HepG2 (cell line): ENCODE measurements around the gene SCRT2. TPM values are rescaled to one million over a fixed set of nuclear protein-coding genes. Genes with fewer than 3 reads are reported as not detected.
A peak's percentile ranks its signal among the peaks of the same experiment; 100 is the strongest.

Experiments used
- ARID3A ChIP-seq: IDR thresholded peaks from 2 replicates; pipeline ENCODE4 v1.6.1; 2012; ENCODE audit warnings: low read depth, low read length, improper control_type of control experiment
- ATF2 ChIP-seq: sonication (generic); formaldehyde crosslinking; IDR thresholded peaks from 2 replicates; pipeline ENCODE4 v1.4.0; 2020; ENCODE audit warnings: missing genetic modification reagents
- CBX2 ChIP-seq, 2 experiments: fragments of 200-600 bp in 1 of 2; sonication (generic); formaldehyde crosslinking in 1 of 2; IDR thresholded peaks; 2 replicates each; pipeline versions ENCODE4 v1.7.0 to v1.8.1; 2018 to 2022; ENCODE audit warnings: low read depth in 2 of 2, low read length in 1 of 2, mild to moderate bottlenecking in 1 of 2, missing genetic modification reagents in 1 of 2
- CREB3 ChIP-seq: sonication (generic); formaldehyde crosslinking; IDR thresholded peaks from 2 replicates; pipeline ENCODE4 v1.5.0; 2020; ENCODE audit warnings: missing genetic modification reagents
- CTCF ChIP-seq: sonication (generic); formaldehyde crosslinking; IDR thresholded peaks from 2 replicates; pipeline ENCODE4 v1.5.0; 2020; ENCODE audit warnings: mild to moderate bottlenecking, missing genetic modification reagents, moderate library complexity
- FOXK1 ChIP-seq: sonication (generic); formaldehyde crosslinking; IDR thresholded peaks from 2 replicates; pipeline ENCODE4 v1.4.0; 2020; ENCODE audit warnings: low read depth, missing genetic modification reagents, borderline replicate concordance
- IRX3 ChIP-seq: sonication (generic); formaldehyde crosslinking; IDR thresholded peaks from 2 replicates; pipeline ENCODE4 v1.8.1; 2023; ENCODE audit warnings: mild to moderate bottlenecking, low read depth, missing genetic modification reagents, borderline replicate concordance
- JDP2 ChIP-seq: sonication (generic); formaldehyde crosslinking; IDR thresholded peaks from 2 replicates; pipeline ENCODE4 v1.8.1; 2022; ENCODE audit warnings: missing genetic modification reagents, borderline replicate concordance
- KDM2A ChIP-seq: sonication (generic); formaldehyde crosslinking; IDR thresholded peaks from 2 replicates; pipeline ENCODE4 v1.4.0; 2020; ENCODE audit warnings: low read depth, missing genetic modification reagents, borderline replicate concordance
- MBNL3 ChIP-seq: fragments of 250-450 bp; sonication (Bioruptor Pico); conservative IDR thresholded peaks from 2 replicates; pipeline ENCODE4 v1.8.0; 2022; ENCODE audit warnings: mild to moderate bottlenecking, inconsistent platforms
- MED13 ChIP-seq: sonication (generic); formaldehyde crosslinking; IDR thresholded peaks from 2 replicates; pipeline ENCODE4 v1.5.0; 2020; ENCODE audit warnings: missing genetic modification reagents
- MXD4 ChIP-seq: IDR thresholded peaks from 2 replicates; pipeline ENCODE4 v1.6.1; 2016; ENCODE audit warnings: mild to moderate bottlenecking, missing biosample characterization, missing genetic modification reagents
- NFE2L1 ChIP-seq: sonication (generic); formaldehyde crosslinking; IDR thresholded peaks from 2 replicates; pipeline ENCODE4 v1.4.0; 2020; ENCODE audit warnings: missing genetic modification reagents, mild to moderate bottlenecking, borderline replicate concordance
- RFX5 ChIP-seq: IDR thresholded peaks from 2 replicates; pipeline ENCODE4 v1.6.1; 2011; ENCODE audit warnings: low read depth, low read length, improper control_type of control experiment
- SATB2 ChIP-seq: sonication (generic); formaldehyde crosslinking; IDR thresholded peaks from 2 replicates; pipeline ENCODE4 v1.5.0; 2020; ENCODE audit warnings: missing genetic modification reagents
- SMARCE1 ChIP-seq: fragments of 450-650 bp; IDR thresholded peaks from 2 replicates; pipeline ENCODE4 v1.6.1; 2017; ENCODE audit warnings: borderline replicate concordance
- ZNF350 ChIP-seq: sonication (generic); formaldehyde crosslinking; IDR thresholded peaks from 2 replicates; pipeline ENCODE4 v1.4.0; 2020; ENCODE audit warnings: mild to moderate bottlenecking, low read depth, missing genetic modification reagents, borderline replicate concordance
- ZNF432 ChIP-seq: sonication (generic); formaldehyde crosslinking; IDR thresholded peaks from 2 replicates; pipeline ENCODE4 v1.5.0; 2020; ENCODE audit warnings: missing genetic modification reagents, mild to moderate bottlenecking, borderline replicate concordance
- ZNF597 ChIP-seq: sonication (generic); formaldehyde crosslinking; IDR thresholded peaks from 2 replicates; pipeline ENCODE4 v1.5.0; 2020; ENCODE audit warnings: missing genetic modification reagents
- ZNF660 ChIP-seq: sonication (generic); formaldehyde crosslinking; IDR thresholded peaks from 2 replicates; pipeline ENCODE4 v1.5.1; 2020; ENCODE audit warnings: mild to moderate bottlenecking, low read depth, missing genetic modification reagents, borderline replicate concordance
- ZNF782 ChIP-seq: sonication (generic); formaldehyde crosslinking; IDR thresholded peaks from 2 replicates; pipeline ENCODE4 v1.4.0; 2020; ENCODE audit warnings: missing genetic modification reagents, mild to moderate bottlenecking, borderline replicate concordance
- ZSCAN9 ChIP-seq: IDR thresholded peaks from 2 replicates; pipeline ENCODE4 v1.6.1; 2016; ENCODE audit warnings: borderline replicate concordance
- polyA plus RNA-seq, 8 experiments: library from polyadenylated mRNA; depleted of rRNA in 3 of 8; stranded (reverse) in 7 of 8; unstranded in 1 of 8; fragments of >200 nt; fragmentation: Illumina TruSeq in 4 of 8; extraction: Trizol in 4 of 8; gene quantifications; 2 replicates each; pipeline versions ENCODE4 v1.2.1 to v1.2.3, GENCODE V29; 2011 to 2016; ENCODE audit warnings: low read depth in 4 of 8, missing spikeins in 1 of 8, mixed read lengths in 1 of 8; ENCODE audit not compliant: insufficient read depth in 1 of 8
- total RNA-seq, 5 experiments: library from RNA; depleted of rRNA; stranded (reverse); fragments of >200 nt; fragmentation: Illumina TruSeq; extraction: Trizol; gene quantifications; 2 replicates each; pipeline ENCODE4 v1.2.3, GENCODE V29; 2016; ENCODE audit warnings: low read depth in 1 of 5

The SCRT2 gene
- total and polyA plus RNA-seq, 2 of the 13 experiments (the other 11 are each of a cell fraction or from before 2014, with no cell fraction given): not detected

- TF ChIP-seq KDM2A (CRISPR knock-in tag) (peak; percentile 11; the same call in 1 of the 2 replicates), JDP2 (no peak), ZNF350 (CRISPR knock-in tag) (no peak; the same call in 1 of the 2 replicates), ZNF782 (CRISPR knock-in tag) (no peak), RFX5 (no peak), ZSCAN9 (no peak), IRX3 (CRISPR knock-in tag) (no peak), NFE2L1 (CRISPR knock-in tag) (no peak), MED13 (CRISPR knock-in tag) (no peak), MXD4 (CRISPR knock-in tag) (no peak; the same call in 1 of the 2 replicates), ZNF432 (CRISPR knock-in tag) (no peak), MBNL3 (CRISPR knock-in tag) (no peak), SMARCE1 (no peak), CBX2 (IDR thresholded peaks at IDR 0.05; ENCODE audit: low read depth, low read length) (no peak), CBX2 (CRISPR knock-in tag; IDR thresholded peaks at IDR 0.05; ENCODE audit: low read depth) (0 out of 2 replicates have a peak, but pooled peaks have one; percentile 18), ZNF660 (no peak), ZNF597 (CRISPR knock-in tag) (no peak), FOXK1 (no peak), CTCF (CRISPR knock-in tag) (peak; percentile 32; the same call in 1 of the 2 replicates), ATF2 (CRISPR knock-in tag) (0 out of 2 replicates have a peak, but pooled peaks have one; percentile 15), SATB2 (CRISPR knock-in tag) (no peak), ARID3A (no peak), CREB3 (CRISPR knock-in tag) (no peak)
These were observed 34.7 kb downstream of the SCRT2 start (continued) for GRCh38 chr20:640674-641515.
